MM.1S (cell line): ENCODE results near the gene COL20A1.

Experiments used
- EZH2 ChIP-seq: fragments of 300-600 bp; sonication (generic); optimal IDR thresholded peaks from 2 replicates; pipeline ENCODE3; 2017; ENCODE audit warnings: low read depth, mild to moderate bottlenecking, antibody characterized with exemption, low read length, mixed read lengths
- EZH2phosphoT487 ChIP-seq: fragments of 300-600 bp; sonication (generic); IDR thresholded peaks from 2 replicates; pipeline ENCODE4 v1.6.1; 2018; ENCODE audit warnings: antibody characterized with exemption, low read length
- TF ChIP-seq, protein P1 (sequence below): fragments of 300-600 bp; sonication (generic); IDR thresholded peaks from 2 replicates; pipeline ENCODE4 v1.5.1; 2016; ENCODE audit warnings: antibody characterized with exemption, low read length, mixed read lengths

- TF ChIP-seq EZH2phosphoT487: no peak
- TF ChIP-seq EZH2: no peak
- TF ChIP-seq, protein P1, sequence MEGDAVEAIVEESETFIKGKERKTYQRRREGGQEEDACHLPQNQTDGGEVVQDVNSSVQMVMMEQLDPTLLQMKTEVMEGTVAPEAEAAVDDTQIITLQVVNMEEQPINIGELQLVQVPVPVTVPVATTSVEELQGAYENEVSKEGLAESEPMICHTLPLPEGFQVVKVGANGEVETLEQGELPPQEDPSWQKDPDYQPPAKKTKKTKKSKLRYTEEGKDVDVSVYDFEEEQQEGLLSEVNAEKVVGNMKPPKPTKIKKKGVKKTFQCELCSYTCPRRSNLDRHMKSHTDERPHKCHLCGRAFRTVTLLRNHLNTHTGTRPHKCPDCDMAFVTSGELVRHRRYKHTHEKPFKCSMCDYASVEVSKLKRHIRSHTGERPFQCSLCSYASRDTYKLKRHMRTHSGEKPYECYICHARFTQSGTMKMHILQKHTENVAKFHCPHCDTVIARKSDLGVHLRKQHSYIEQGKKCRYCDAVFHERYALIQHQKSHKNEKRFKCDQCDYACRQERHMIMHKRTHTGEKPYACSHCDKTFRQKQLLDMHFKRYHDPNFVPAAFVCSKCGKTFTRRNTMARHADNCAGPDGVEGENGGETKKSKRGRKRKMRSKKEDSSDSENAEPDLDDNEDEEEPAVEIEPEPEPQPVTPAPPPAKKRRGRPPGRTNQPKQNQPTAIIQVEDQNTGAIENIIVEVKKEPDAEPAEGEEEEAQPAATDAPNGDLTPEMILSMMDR: no peak
These were observed 14.7 kb downstream of the COL20A1 start for GRCh38 chr20:63307538-63308217.
